GM12801 (cell line): ENCODE data around the gene TMPRSS13.

Source experiments
- TF ChIP-seq, protein P1 (sequence below): IDR thresholded peaks from one replicate; pipeline ENCODE4 v1.5.1; 2011; ENCODE audit warnings: control low read depth; ENCODE audit not compliant: insufficient read length; ENCODE audit errors: extremely low read depth

TMPRSS13 gene

DNA sequence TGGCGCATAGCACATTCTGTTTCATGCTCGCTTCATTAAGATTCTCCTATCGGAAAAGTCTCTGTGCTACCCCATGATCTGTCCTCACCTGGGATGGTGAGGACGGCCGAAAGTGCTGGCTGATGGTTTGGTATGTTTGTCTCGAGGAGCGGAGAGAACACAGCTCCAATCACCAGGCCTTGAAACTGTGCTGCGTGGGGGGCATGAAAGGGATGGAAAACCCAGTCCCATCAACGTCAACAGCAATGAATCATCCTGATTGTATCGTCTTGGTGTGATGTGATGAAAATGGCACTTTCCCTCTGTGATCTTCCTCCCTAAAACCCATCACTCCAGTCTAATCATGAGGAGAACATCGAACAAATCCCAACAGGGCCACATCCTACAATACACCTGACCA is 61.1 kb downstream of the TMPRSS13 start:
- TF ChIP-seq, protein P1, sequence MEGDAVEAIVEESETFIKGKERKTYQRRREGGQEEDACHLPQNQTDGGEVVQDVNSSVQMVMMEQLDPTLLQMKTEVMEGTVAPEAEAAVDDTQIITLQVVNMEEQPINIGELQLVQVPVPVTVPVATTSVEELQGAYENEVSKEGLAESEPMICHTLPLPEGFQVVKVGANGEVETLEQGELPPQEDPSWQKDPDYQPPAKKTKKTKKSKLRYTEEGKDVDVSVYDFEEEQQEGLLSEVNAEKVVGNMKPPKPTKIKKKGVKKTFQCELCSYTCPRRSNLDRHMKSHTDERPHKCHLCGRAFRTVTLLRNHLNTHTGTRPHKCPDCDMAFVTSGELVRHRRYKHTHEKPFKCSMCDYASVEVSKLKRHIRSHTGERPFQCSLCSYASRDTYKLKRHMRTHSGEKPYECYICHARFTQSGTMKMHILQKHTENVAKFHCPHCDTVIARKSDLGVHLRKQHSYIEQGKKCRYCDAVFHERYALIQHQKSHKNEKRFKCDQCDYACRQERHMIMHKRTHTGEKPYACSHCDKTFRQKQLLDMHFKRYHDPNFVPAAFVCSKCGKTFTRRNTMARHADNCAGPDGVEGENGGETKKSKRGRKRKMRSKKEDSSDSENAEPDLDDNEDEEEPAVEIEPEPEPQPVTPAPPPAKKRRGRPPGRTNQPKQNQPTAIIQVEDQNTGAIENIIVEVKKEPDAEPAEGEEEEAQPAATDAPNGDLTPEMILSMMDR = no peak

DNA sequence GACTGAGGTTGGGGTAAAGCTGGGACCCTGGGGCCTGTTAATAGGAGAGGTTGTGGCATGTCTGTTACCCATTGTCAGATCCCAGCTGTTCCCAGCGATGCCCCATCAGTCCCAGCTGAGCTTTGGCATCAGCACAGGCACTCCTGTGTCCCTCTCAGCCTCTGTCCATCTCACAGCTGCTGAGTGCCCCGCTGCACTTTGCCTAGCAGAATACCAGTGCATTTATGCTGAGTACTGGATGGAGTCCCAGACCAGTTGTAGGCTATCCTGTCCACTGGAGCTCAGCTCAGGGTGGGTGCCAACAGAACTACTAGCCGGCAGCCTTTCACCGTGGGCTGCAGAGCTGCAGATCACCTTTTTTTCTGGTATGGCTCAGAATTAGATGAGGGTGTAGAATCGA is 62.7 kb downstream of the TMPRSS13 start:
- TF ChIP-seq, protein P1 = no peak

DNA sequence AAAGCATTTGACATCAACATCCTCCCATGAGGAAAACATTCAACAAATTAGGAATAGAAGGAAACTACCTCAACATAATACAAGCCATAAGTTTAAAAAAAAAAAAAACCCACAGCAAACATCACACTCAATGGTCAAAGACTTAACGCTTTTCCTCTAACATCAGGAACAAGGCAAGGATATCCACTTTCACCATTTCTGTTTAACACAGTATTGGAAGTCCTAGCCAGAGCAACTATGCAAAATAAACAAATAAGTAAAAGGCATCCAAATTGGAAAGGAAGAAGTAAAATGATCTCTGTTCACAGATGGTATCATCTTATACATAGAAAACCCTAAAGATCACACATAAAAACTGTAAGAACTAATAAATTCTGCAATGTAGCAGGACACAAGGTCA is 65.8 kb downstream of the TMPRSS13 start:
- TF ChIP-seq, protein P1 = no peak

DNA sequence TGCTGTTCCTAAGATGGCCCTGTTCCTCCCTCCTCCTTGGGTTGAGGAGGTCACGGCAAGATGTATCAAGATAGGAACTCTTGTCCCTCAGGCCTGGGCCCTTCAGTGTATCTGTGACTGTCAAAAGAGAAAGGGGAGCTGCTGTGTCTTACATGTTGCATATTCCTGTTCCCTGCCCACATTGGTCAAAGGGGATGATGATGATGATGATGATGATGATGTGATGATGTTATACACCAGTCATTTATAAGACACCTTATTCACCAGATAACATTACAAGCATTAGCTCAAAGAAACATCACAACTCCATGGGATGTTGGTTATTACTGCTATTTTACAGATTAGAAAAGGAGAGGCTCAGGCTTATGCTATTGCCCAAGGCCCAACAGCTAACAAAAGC is 66.4 kb downstream of the TMPRSS13 start:
- TF ChIP-seq, protein P1 = no peak

DNA sequence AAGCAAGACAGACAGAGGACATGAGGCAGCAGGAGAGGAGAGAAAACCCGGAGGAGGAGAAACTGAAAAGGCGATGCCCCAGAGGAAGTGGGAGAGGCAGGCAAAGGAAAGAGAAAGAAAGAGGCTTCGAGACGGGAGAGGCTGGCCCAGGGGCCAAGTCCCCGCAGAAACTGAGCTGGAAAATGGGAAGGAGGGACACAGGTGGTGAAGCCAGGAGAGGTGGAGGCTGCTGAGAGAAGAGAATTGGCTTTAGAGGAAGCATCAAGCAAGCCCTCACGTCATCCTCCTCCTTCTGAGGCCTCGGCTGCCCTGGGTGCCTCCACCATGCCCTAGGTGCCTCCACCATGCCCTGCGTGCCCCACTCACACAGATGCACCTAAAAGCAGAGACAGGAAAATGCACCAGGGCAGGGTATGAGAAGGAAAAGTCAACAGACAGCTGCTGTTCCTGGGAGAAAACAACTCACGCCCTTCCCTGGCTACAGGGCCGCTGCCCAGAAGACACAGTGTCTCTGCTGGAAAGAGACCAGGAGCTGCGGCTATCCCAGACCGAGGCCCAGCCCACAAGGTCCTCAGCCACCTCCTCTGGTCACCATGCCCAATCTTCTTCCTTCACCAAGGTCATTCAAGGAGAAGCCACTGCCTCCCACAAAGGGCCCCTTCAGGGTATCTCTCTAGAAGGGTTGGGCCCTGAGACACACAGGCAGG is 67.0 kb downstream of the TMPRSS13 start:
- TF ChIP-seq, protein P1 = no peak

DNA sequence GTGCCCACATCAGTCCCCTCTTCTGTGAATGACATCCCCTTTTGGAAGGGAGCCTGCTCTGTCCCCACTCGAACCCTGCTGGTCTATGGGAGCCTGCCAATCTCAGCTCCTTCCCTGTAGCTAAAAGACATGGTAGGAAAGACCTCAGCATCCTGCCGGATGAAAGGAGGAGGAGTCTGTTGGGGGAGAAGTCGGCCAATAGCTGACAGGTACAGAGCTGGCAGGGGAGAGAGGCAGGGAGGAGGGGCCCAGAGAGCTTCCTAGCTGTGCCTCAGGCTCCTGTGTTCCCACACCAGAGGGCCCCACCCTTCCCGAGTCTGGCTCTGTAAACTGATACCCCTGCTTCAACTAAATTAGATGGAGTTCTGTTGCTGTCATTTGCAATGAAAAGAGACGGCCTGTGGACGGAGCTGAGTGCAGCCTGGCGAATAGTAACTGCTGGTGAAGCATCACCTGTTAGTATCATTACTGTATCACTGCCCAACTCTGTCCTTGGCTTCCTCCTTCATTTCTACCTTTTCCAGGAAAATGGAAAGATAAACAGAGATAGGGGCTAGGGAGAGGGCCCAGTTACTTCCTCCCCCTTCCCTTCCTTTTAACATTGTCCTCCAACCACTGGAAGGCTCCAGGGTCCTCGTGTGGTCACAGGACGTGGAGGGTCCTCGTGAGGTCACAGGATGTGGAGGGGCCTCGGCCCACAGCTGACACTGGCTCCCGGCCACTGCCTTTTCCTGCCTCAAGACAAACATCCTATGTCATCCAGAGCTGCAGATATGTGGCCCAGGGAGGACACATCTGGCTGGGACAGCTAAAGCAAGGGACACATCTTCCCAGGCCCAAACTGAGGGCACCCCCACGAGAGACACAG is 67.8 kb downstream of the TMPRSS13 start:
- TF ChIP-seq, protein P1 = no peak

DNA sequence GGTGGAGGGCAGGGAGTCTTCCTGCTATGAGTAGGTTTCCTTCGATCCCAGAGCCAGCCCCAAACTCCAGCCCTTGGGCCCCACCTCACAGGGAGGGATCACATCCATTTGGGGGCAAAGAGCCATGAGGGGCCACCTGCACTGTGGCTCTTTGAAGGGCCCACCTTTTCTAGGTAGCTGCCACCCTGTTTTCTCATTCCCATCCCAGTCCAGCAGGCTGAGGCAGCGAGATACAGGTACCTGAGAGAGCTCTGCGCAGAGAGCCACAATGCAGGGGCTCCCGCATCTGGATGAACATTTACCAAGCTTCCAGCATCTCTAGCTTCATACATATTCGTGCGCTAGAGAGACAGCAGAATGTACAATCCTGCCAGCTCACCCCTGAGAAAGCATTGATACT is 69.1 kb downstream of the TMPRSS13 start:
- TF ChIP-seq, protein P1 = no peak
